HG03469 (cell line): Measurements from ENCODE around the gene TMCO6.
"Not testable (repeated sequence)": the region's sequence is repeated elsewhere in the genome, so short reads cannot be mapped to it uniquely, and the experiment has no call there.

Experiments used
- ATAC-seq: cut with Tn5 transposase; IDR thresholded peaks from one replicate; pipeline ENCODE4 v1.9.1; 2021; ENCODE audit warnings: mild to moderate bottlenecking, moderate library complexity, moderate number of reproducible peaks; ENCODE audit not compliant: unreplicated experiment

Gene TMCO6

GRCh38 chr5:140639148-140639981 lies at the start of gene TMCO6:
Gene TMCO6 (plus strand): TSS chr5:140639451. CDS start chr5:140639528, 77 bp downstream.
- peak; percentile 82 for ATAC-seq

DNA sequence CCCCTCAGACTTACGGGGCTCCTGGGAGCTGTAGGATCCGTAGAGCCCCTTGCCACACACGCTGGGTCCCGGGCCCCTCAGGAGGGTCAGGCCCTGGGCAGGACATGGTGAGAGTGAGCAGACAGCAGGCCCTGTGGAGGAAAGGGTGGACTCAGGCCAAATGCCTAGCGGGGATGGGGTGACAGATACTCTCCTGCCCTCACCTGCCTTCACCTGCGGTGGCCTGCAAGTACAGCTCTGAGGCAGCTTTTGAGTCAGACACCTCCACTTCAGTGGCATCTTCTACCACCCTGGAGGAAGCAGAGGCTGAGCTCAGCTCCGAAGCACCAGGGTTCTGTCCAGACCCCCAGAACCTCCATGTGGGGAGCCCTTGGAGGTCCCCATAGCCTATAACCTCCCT lies 48.4 kb upstream of the TMCO6 start:
- ATAC-seq = no peak

DNA sequence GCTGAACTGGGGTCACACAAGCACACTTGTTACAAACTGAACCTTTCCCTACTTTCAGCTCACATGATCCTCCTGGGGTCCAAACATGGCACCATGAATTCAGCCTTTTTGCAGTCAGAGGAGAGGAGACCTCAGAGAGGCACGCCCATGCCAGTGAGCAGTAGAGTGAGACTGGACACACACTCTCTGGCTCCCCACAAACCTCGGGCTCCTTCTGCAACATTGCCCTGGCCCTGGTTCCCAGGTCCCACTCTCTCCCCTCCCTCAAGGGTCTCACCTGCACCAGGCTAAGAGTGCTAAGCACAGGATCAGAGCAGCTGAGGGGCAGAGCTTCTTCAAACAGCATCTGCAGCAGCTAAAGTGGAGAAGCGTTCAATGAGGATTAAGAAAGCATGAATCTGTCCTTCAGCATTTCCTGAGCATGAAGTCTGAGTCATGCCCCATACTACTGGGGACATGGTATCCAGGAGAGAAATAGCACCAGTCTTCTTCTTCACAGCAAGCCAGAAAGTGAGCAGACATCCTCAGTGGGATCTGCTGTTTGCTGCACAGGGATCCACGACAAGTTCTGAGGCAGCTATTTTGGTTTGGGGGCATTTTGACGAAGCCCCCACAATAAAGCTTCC lies 47.4 kb upstream of the TMCO6 start:
- ATAC-seq = no peak

DNA sequence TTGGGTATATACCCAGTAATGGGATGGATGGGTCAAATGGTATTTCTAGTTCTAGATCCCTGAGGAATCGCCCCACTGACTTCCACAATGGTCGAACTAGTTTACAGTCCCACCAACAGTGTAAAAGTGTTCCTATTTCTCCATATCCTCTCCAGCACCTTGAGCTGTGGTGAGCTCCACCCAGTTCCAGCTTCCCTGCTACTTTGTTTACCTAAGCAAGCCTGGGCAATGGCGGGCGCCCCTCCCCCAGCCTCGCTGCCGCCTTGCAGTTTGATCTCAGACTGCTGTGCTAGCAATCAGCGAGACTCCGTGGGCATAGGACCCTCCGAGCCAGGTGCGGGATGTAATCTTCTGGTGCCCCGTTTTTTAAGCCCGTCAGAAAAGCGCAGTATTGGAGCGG lies 46.2 kb upstream of the TMCO6 start:
- ATAC-seq = not testable (repeated sequence)

GRCh38 chr5:140594169-140594568 lies 45.1 kb upstream of the TMCO6 start:
- ATAC-seq = no peak

DNA sequence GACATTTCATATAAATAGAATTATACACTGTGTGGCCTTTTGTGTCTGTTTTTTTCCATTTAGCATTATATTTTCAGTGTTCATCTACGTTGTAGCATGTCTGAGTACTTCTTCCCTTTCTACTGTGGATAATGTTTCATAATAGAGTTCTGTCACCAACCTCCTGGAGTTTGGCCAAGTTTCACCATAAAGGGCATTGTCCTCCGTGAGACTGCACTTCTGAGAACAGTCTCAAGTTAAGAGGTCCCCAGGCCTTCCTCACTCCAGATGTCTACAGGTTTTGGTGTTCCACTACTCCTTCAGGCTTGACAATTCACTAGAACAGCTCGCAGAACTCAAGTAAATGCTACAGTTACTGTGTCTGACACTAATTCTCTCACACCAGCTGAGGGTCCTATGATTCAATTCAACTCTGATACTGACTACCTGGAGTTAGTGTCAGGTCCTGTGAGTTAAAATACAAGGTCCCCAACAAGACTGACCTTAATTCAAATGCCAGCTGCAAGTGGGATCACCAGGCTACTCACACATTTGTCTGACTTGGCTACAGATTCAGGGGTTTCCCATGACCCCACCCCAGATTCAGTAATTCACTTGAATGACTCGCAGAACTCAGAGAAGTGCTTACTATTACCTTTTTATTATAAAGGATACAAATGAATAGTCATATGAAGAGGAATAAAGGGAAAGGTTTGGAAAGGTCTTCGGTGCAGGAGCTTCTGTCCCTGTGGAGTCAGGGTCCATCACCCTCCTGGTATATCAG lies 43.5 kb upstream of the TMCO6 start:
- ATAC-seq = no peak

DNA sequence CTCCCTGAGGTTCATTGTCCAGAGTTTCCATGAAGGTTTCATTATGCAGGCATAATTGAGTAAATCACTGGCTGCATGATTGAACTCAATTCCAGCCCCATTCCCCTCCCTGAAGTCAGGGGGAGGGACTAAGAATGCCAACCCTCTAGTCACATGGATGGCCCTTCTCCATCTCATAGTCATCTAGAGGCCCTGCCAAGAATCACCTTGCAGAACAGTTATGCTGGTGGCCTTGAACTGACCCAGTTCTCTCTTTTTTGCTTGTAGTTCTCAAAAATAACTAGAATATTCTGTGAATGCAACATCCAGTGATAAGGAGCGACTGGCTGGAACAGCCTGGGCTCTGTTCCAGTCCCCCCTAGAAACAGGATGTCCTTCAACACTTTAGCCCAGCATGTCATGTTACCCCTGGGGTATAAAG lies 42.9 kb upstream of the TMCO6 start:
- ATAC-seq = no peak

- no peak for ATAC-seq
Observed at GRCh38 chr5:140598836-140599235, 40.4 kb upstream of the TMCO6 start.

- ATAC-seq = no peak
Observed at GRCh38 chr5:140600096-140600495, 39.2 kb upstream of the TMCO6 start.

DNA sequence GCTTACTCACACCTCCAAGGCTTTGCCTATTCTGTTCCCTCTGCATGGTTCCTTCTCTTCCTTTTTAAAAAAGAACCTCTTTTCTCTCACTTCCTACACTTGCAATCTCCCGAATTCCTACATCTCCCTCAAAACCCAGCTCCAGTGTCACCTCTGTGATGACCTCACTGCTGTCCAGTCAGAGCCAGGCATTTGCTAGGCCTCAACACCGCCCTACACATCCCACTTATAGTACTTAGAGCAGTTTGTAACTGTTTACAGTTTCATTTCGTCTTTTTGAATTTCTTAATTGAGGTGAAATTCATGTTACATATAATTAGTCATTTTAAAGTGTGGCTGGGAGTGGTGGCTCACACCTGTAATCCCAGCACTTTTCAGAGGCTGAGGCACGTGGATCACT lies 37.1 kb upstream of the TMCO6 start:
- no peak for ATAC-seq

DNA sequence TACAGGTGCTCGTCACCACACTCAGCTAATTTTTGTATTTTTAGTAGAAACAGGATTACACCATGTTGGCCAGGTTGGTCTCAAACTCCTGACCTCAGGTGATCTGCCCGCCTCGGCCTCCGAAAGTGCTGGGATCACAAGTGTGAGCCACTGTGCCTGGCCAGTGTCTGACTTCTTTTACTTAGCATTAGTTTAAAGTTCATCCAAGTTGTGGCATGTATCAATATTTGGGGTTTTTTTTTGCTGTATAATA lies 35.9 kb upstream of the TMCO6 start:
- not testable (repeated sequence) for ATAC-seq

- ATAC-seq = no peak
Observed at GRCh38 chr5:140603734-140604133, 35.5 kb upstream of the TMCO6 start.

- ATAC-seq = no peak
Observed at GRCh38 chr5:140605879-140606278, 33.4 kb upstream of the TMCO6 start.

GRCh38 chr5:140607031-140607430 lies 32.2 kb upstream of the TMCO6 start:
- no peak for ATAC-seq

DNA sequence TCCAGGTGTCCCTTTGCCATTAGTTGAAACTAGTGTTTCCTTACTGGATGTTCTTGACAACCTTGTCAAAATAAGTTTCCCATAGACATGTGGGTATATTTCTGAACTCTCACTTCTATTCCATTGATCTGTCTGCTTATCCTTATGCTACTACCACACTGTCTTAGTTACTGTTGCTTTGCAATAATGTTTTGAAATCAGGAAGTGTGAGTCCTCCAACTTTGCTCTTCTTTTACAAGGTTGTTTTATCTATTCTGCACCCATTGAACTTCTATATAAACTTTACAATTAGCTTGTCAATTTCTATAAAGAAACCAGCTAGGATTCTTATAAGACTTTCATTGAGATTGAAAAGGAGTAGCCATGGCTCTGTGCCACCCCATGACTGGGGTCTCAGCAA lies 30.5 kb upstream of the TMCO6 start:
- no peak for ATAC-seq

DNA sequence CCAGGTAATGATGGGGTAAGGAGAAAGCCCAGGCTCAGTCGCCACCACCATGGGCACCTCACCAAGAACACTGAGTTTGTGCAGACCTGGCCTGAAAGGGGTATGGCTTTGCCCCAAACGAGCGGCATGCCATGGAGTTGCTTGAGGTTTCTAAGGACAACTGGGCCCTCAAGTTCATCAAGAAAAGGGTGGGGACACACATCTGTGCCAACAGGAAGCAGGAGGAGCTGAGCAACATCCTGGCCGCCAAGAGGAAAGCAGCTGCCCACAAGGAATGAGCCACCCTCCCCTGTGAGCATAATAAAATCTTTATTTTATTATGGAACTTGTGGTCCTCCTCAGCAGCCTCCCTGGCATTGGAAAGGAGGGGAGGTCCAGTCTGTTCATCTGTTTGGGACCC lies 30.1 kb upstream of the TMCO6 start:
- ATAC-seq = no peak

DNA sequence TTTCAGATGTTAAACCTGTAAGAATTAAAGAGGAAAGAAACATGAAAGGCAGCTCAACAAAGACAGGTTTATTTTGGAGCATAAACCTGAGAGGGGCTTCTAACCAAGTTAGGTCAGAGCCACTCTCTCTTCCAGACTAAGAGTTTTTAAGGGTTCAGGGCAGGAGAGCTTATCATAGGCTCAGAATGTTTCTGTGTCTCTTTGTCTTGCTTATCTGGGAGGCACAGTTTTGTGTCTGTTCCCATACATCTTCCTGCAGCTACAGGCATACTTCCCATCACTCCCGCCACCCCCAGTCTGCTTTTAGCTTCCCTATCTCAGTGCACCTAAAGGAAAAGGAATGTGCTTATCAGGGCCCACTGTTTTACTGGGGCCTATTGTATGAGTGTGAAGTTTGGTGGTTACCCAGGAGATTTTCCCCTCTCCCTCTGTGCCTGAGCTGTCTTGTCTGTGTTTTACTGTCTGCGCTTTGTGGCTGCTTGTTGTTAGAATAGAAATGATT lies 28.2 kb upstream of the TMCO6 start:
- ATAC-seq = no peak

DNA sequence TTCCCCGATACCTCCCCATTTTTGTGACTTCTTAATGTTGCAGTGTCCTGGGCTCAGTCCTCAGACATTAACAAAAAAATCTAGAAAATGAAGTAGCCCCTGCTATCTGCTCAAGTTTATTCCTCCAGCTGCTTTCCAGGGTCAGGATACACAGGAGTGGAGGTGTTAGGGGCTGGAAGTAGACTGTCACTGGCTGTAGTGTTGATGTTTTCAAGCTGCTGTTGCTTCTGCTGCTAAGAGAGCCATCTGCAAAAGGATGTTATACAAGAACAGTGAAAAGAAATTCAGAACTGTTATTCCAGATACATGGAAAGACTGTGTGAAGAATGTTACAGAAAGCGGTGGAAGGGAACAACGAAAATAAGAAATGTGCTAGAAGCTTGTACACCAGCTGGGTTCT lies 16.9 kb upstream of the TMCO6 start:
- no peak for ATAC-seq

GRCh38 chr5:140623061-140623460 lies 16.2 kb upstream of the TMCO6 start:
- not testable (repeated sequence) for ATAC-seq

DNA sequence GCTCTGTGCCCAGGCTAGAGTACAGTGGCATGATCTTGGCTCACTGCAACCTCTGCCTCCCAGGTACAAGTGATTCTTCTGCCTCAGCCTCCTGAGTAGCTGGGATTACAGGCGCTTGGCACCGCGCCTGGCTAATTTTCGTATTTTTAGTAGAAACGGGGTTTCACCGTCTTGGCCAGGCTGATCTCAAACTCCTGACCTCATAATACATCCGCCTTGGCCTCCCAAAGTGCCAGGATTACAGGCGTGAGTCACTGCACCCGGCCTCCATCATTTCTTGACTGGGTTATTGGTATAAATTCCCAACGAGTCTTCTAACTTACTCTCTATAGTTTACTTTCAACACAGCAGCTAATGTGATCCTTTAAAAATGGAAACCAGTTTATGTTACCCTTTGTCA lies 14.4 kb upstream of the TMCO6 start:
- not testable (repeated sequence) for ATAC-seq

- ATAC-seq = no peak
Observed at GRCh38 chr5:140627972-140628371, 11.3 kb upstream of the TMCO6 start.

DNA sequence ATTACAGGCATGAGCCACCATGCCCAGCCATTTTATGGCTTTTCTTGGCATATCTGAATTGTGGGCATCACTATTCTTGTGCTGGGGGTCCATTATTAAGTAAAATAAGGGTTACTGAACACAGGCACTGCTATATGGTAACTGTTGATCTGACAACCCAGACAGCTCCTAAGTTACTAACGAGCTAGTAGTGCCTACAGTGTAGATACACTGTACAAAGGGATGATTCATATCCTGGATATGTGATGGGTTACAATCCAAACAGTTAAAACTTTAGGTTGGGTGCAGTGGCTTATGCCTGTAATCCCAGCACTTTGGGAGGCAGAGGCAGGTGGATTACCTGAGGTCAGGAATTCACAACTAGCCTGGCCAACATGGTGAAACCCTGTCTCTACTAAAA lies 10.5 kb upstream of the TMCO6 start:
- no peak for ATAC-seq
